RKO (cell line): Measurements from ENCODE around the gene RFC2.
A peak's percentile ranks its signal among the peaks of the same experiment; 100 is the strongest.

Experiments used
- DNase-seq: peaks from one replicate; pipeline ENCODE4 v3.0.0-alpha.2; 2016; ENCODE audit warnings: low spot score

The RFC2 gene

DNA sequence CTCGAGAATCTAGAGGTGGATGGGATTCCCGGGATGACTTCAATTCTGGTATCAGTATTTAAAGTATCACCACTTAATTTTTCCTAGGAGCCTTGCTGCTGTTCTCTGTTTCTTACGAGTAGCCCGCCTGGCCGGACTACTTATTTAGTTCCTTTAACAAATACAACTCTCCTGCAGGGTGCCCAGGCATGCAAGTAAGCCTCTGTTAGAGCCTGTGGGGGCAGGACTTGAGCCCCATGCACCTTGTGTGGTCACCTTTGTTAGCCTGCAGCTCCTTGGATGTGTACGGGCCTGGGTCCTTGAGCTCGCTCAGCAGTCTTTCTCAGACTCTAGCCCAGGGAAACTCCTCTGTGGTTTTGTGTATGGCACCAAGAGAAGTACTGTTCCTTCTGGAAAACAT is 63.9 kb downstream of the RFC2 start:
- no peak for DNase-seq

- peak; percentile 59 for DNase-seq
Observed at GRCh38 chr7:74187915-74188675, 66.1 kb downstream of the RFC2 start.

DNA sequence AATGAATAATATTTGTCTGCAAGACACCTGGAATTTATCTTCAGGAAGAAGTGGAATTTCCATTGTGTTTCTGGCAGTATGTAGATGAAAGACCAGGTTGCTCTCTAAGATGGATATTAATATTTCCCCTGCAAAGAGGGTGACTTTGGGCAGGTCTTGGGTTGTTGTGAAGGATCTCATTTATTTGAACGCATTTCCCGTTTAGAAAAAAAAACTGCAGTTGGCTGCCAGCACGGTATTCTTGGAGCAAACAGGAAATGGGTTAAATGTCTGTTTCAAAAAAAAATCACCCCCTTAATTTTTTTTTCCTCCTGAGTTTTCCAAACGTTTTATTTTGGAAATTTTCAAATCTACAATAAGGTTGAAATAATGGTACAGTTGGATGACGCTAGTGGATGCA is 68.6 kb downstream of the RFC2 start:
- DNase-seq = no peak

- DNase-seq = no peak
Observed at GRCh38 chr7:74185016-74185415, 69.2 kb downstream of the RFC2 start.

GRCh38 chr7:74183653-74184450 is 70.3 kb downstream of the RFC2 start:
- peak; percentile 73 for DNase-seq

GRCh38 chr7:74183142-74183541 is 71.1 kb downstream of the RFC2 start:
- DNase-seq = no peak

GRCh38 chr7:74182453-74183090 is 71.6 kb downstream of the RFC2 start:
- no peak for DNase-seq

DNA sequence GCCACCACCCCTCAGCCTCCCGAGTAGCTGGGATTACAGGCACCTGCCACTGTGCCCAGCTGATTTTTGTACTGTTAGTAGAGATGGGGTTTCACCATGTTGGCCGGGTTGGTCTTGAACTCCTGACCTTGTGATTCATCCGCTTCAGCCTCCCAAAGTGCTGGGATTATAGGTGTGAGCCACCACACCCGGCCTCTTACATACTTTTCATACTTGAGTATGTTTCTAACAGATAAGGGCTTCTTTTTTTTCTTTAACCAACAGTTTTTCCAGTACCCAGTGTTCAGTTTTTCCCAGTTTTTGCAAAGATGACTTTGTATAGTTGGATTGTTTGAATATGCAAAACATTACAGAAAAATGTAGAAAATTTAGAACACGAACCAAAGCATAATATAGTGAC is 72.4 kb downstream of the RFC2 start:
- no peak for DNase-seq
